ENCODE measurements around the gene KRT75.

KRT75 gene

GRCh38 chr12:52443966-52444365 lies 9.8 kb upstream of the KRT75 start:
- Histone ChIP-seq H3K27ac (ENCODE audit: low read depth, low read length) (no peak overlapping the region), H3K4me3 (ENCODE audit: low read length) (no peak overlapping the region), H3K9ac (ENCODE audit: low read length) (no peak overlapping the region), H3K56ac (ENCODE audit: low read length) (no peak overlapping the region), H3K4me1 (ENCODE audit: control insufficient read depth, low read depth, low read length) (peaks cover 4% of the 10 kb centered on the region), H3K4me2 (ENCODE audit: low read length) (no peak overlapping the region), H2BK15ac (replicated peaks; ENCODE audit: low read depth) (no peak overlapping the region), H3K27me3 (ENCODE audit: insufficient read depth, low read length, poor library complexity) (no peaks in the 10 kb centered on the region), H4K5ac (ENCODE audit: low read length) (no peak overlapping the region), H3K4ac (ENCODE audit: low read depth, low read length) (no peak overlapping the region), H3K79me1 (ENCODE audit: low read length) (no peaks in the 10 kb centered on the region), H3K18ac (ENCODE audit: low read length) (no peak overlapping the region), H3K23ac (ENCODE audit: low read length) (no peak overlapping the region), H3K79me2 (ENCODE audit: control insufficient read depth, insufficient read depth, low read length) (no peaks in the 10 kb centered on the region), H4K8ac (ENCODE audit: low read depth, low read length) (no peak overlapping the region), H2BK120ac (ENCODE audit: low read depth, low read length) (no peak overlapping the region), H3K36me3 (ENCODE audit: control insufficient read depth, insufficient read depth, low read length) (no peaks in the 10 kb centered on the region), H2BK5ac (ENCODE audit: low read length) (no peak overlapping the region), H2AK5ac (ENCODE audit: low read length) (no peak overlapping the region)
- no CpG with 5 or more reads among the region's 3 CpGs for WGBS (ENCODE audit: extremely low coverage, insufficient coverage, low lambda C conversion rate)
- no peak for DNase-seq

DNA sequence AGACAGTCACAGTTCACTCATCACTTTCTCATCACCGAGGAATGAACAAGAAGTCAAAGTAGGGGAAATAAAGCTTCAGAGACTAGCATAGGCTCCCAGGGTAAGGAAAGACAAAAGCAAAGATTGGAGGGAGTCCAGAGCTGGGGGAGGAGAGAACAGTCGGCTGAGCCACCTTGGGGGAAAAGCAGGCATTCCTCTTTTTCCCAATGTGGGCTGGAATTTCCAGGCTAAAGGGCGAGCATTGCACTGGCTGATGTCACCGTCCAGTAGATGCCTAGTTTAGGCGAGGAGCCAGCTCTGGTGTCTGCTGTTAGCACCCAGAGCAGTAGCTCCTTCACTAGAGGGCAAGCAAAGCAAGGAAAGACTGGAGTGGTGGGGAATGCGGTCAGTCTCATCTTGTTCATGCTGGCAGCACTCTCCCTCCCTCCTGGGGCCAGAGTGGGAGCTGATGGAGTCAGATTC lies 8.5 kb upstream of the KRT75 start:
- H3K9ac ChIP-seq (ENCODE audit: low read length), result no peak overlapping the region
- no peak overlapping the region for H2BK15ac ChIP-seq (replicated peaks; ENCODE audit: low read depth)
- no peaks in the 10 kb centered on the region for H3K79me2 ChIP-seq (ENCODE audit: control insufficient read depth, insufficient read depth, low read length)
- H3K23ac ChIP-seq (ENCODE audit: low read length), result no peak overlapping the region
- H2AK5ac ChIP-seq (ENCODE audit: low read length), result no peak overlapping the region
- H4K5ac ChIP-seq (ENCODE audit: low read length), result no peak overlapping the region
- DNase-seq, result peak; percentile 87
- peak overlapping the region; percentile 49 for H3K56ac ChIP-seq (ENCODE audit: low read length)
- no peaks in the 10 kb centered on the region for H3K79me1 ChIP-seq (ENCODE audit: low read length)
- H2BK120ac ChIP-seq (ENCODE audit: low read depth, low read length), result no peak overlapping the region
- no peak overlapping the region for H3K4me3 ChIP-seq (ENCODE audit: low read length)
- no peak overlapping the region for H4K8ac ChIP-seq (ENCODE audit: low read depth, low read length)
- H3K36me3 ChIP-seq (ENCODE audit: control insufficient read depth, insufficient read depth, low read length), result no peaks in the 10 kb centered on the region
- H2BK5ac ChIP-seq (ENCODE audit: low read length), result no peak overlapping the region
- H3K4me1 ChIP-seq (ENCODE audit: control insufficient read depth, low read depth, low read length), result peaks cover 4% of the 10 kb centered on the region
- no peaks in the 10 kb centered on the region for H3K27me3 ChIP-seq (ENCODE audit: insufficient read depth, low read length, poor library complexity)
- no peak overlapping the region for H3K18ac ChIP-seq (ENCODE audit: low read length)
- H3K4me2 ChIP-seq (ENCODE audit: low read length), result no peak overlapping the region
- H3K27ac ChIP-seq (ENCODE audit: low read depth, low read length), result no peak overlapping the region
- no peak overlapping the region for H3K4ac ChIP-seq (ENCODE audit: low read depth, low read length)
- no CpG with 5 or more reads among the region's 6 CpGs for WGBS (ENCODE audit: extremely low coverage, insufficient coverage, low lambda C conversion rate)

- H3K9ac ChIP-seq (ENCODE audit: low read length), result no peak overlapping the region
- no peaks in the 10 kb centered on the region for H3K27me3 ChIP-seq (ENCODE audit: insufficient read depth, low read length, poor library complexity)
- no peak overlapping the region for H2BK120ac ChIP-seq (ENCODE audit: low read depth, low read length)
- H2BK15ac ChIP-seq (replicated peaks; ENCODE audit: low read depth), result no peak overlapping the region
- peaks cover 4% of the 10 kb centered on the region for H3K4me1 ChIP-seq (ENCODE audit: control insufficient read depth, low read depth, low read length)
- WGBS (ENCODE audit: extremely low coverage, insufficient coverage, low lambda C conversion rate), result no CpG with 5 or more reads among the region's 9 CpGs
- H3K79me2 ChIP-seq (ENCODE audit: control insufficient read depth, insufficient read depth, low read length), result no peaks in the 10 kb centered on the region
- no peaks in the 10 kb centered on the region for H3K79me1 ChIP-seq (ENCODE audit: low read length)
- no peak overlapping the region for H4K5ac ChIP-seq (ENCODE audit: low read length)
- no peak overlapping the region for H3K23ac ChIP-seq (ENCODE audit: low read length)
- DNase-seq, result no peak
- H3K27ac ChIP-seq (ENCODE audit: low read depth, low read length), result no peak overlapping the region
- no peak overlapping the region for H3K18ac ChIP-seq (ENCODE audit: low read length)
- no peaks in the 10 kb centered on the region for H3K36me3 ChIP-seq (ENCODE audit: control insufficient read depth, insufficient read depth, low read length)
- no peak overlapping the region for H3K4me2 ChIP-seq (ENCODE audit: low read length)
- H2BK5ac ChIP-seq (ENCODE audit: low read length), result no peak overlapping the region
- no peak overlapping the region for H3K56ac ChIP-seq (ENCODE audit: low read length)
- H3K4me3 ChIP-seq (ENCODE audit: low read length), result no peak overlapping the region
- H4K8ac ChIP-seq (ENCODE audit: low read depth, low read length), result no peak overlapping the region
- no peak overlapping the region for H2AK5ac ChIP-seq (ENCODE audit: low read length)
- H3K4ac ChIP-seq (ENCODE audit: low read depth, low read length), result no peak overlapping the region
These were observed 7.2 kb upstream of the KRT75 start for GRCh38 chr12:52441320-52441911.

- no peaks in the 10 kb centered on the region for H3K79me2 ChIP-seq (ENCODE audit: control insufficient read depth, insufficient read depth, low read length)
- H2BK5ac ChIP-seq (ENCODE audit: low read length), result no peak overlapping the region
- no peaks in the 10 kb centered on the region for H3K27me3 ChIP-seq (ENCODE audit: insufficient read depth, low read length, poor library complexity)
- DNase-seq, result no peak
- no peaks in the 10 kb centered on the region for H3K79me1 ChIP-seq (ENCODE audit: low read length)
- H3K27ac ChIP-seq (ENCODE audit: low read depth, low read length), result no peak overlapping the region
- no peak overlapping the region for H3K4me2 ChIP-seq (ENCODE audit: low read length)
- H2BK120ac ChIP-seq (ENCODE audit: low read depth, low read length), result no peak overlapping the region
- H2BK15ac ChIP-seq (replicated peaks; ENCODE audit: low read depth), result no peak overlapping the region
- H3K9ac ChIP-seq (ENCODE audit: low read length), result no peak overlapping the region
- H3K56ac ChIP-seq (ENCODE audit: low read length), result no peak overlapping the region
- no peak overlapping the region for H4K5ac ChIP-seq (ENCODE audit: low read length)
- WGBS (ENCODE audit: extremely low coverage, insufficient coverage, low lambda C conversion rate), result no CpG with 5 or more reads among the region's 5 CpGs
- no peaks in the 10 kb centered on the region for H3K36me3 ChIP-seq (ENCODE audit: control insufficient read depth, insufficient read depth, low read length)
- no peak overlapping the region for H3K18ac ChIP-seq (ENCODE audit: low read length)
- H3K4me1 ChIP-seq (ENCODE audit: control insufficient read depth, low read depth, low read length), result peaks cover 4% of the 10 kb centered on the region
- H3K4me3 ChIP-seq (ENCODE audit: low read length), result no peak overlapping the region
- H2AK5ac ChIP-seq (ENCODE audit: low read length), result no peak overlapping the region
- no peak overlapping the region for H3K4ac ChIP-seq (ENCODE audit: low read depth, low read length)
- no peak overlapping the region for H4K8ac ChIP-seq (ENCODE audit: low read depth, low read length)
- no peak overlapping the region for H3K23ac ChIP-seq (ENCODE audit: low read length)
These were observed 6.7 kb upstream of the KRT75 start for GRCh38 chr12:52440821-52441319.

DNA sequence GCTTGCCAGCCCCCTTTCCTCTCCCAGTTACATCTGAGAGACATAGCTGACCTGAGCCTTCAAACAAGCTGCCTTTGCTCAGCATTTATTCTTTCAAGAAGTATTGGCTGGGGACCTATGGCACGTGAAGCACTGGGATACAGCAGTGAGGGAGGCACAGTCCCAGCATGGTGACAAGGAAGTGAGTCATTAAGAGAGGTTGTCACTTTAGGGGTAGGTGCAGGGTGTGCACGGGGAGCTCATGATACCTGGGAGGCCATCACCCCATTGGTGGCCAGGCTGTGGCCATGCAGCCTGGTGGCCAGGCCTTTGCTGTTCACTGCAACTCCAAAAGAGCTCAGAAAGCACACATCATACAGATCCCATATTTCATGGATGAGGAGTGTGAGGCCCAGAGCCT lies 5.7 kb upstream of the KRT75 start:
- no CpG with 5 or more reads among the region's 2 CpGs for WGBS (ENCODE audit: extremely low coverage, insufficient coverage, low lambda C conversion rate)
- H3K23ac ChIP-seq (ENCODE audit: low read length), result no peak overlapping the region
- H3K4ac ChIP-seq (ENCODE audit: low read depth, low read length), result no peak overlapping the region
- H3K27me3 ChIP-seq (ENCODE audit: insufficient read depth, low read length, poor library complexity), result no peaks in the 10 kb centered on the region
- H2BK120ac ChIP-seq (ENCODE audit: low read depth, low read length), result no peak overlapping the region
- no peaks in the 10 kb centered on the region for H3K36me3 ChIP-seq (ENCODE audit: control insufficient read depth, insufficient read depth, low read length)
- no peak overlapping the region for H2AK5ac ChIP-seq (ENCODE audit: low read length)
- no peak overlapping the region for H4K5ac ChIP-seq (ENCODE audit: low read length)
- H3K4me3 ChIP-seq (ENCODE audit: low read length), result no peak overlapping the region
- no peak overlapping the region for H3K4me2 ChIP-seq (ENCODE audit: low read length)
- H3K18ac ChIP-seq (ENCODE audit: low read length), result no peak overlapping the region
- H3K56ac ChIP-seq (ENCODE audit: low read length), result no peak overlapping the region
- no peak overlapping the region for H3K27ac ChIP-seq (ENCODE audit: low read depth, low read length)
- H2BK15ac ChIP-seq (replicated peaks; ENCODE audit: low read depth), result no peak overlapping the region
- no peak for DNase-seq
- no peak overlapping the region for H3K9ac ChIP-seq (ENCODE audit: low read length)
- H4K8ac ChIP-seq (ENCODE audit: low read depth, low read length), result no peak overlapping the region
- H3K4me1 ChIP-seq (ENCODE audit: control insufficient read depth, low read depth, low read length), result peaks cover 4% of the 10 kb centered on the region
- no peaks in the 10 kb centered on the region for H3K79me1 ChIP-seq (ENCODE audit: low read length)
- no peaks in the 10 kb centered on the region for H3K79me2 ChIP-seq (ENCODE audit: control insufficient read depth, insufficient read depth, low read length)
- H2BK5ac ChIP-seq (ENCODE audit: low read length), result no peak overlapping the region

DNA sequence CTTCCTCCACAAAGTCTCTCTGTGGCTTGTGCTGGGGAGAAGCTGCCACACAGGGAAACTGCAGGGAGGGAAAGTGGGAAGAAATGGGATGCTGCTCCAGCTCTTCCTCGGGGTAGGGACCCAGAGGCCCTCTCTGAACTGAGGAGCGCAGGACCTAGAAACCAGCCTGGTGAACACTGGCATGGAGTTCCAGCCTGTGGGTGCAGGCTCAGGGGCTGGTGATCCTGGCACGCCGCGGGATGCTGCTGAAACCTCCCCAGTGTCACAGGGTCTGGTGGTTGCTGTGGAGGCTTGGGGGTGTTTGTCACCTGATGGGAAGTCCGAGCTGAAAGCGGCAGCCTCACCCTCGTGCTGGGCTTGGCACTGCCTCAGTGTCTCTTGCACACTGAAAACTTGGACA lies 5.2 kb upstream of the KRT75 start:
- H3K9ac ChIP-seq (ENCODE audit: low read length), result no peak overlapping the region
- H3K56ac ChIP-seq (ENCODE audit: low read length), result no peak overlapping the region
- H4K5ac ChIP-seq (ENCODE audit: low read length), result no peak overlapping the region
- H3K79me1 ChIP-seq (ENCODE audit: low read length), result no peaks in the 10 kb centered on the region
- H3K27ac ChIP-seq (ENCODE audit: low read depth, low read length), result no peak overlapping the region
- no CpG with 5 or more reads among the region's 8 CpGs for WGBS (ENCODE audit: extremely low coverage, insufficient coverage, low lambda C conversion rate)
- H2AK5ac ChIP-seq (ENCODE audit: low read length), result no peak overlapping the region
- no peak overlapping the region for H2BK120ac ChIP-seq (ENCODE audit: low read depth, low read length)
- no peak overlapping the region for H2BK15ac ChIP-seq (replicated peaks; ENCODE audit: low read depth)
- H3K4me2 ChIP-seq (ENCODE audit: low read length), result no peak overlapping the region
- no peak overlapping the region for H3K23ac ChIP-seq (ENCODE audit: low read length)
- H4K8ac ChIP-seq (ENCODE audit: low read depth, low read length), result no peak overlapping the region
- no peak overlapping the region for H2BK5ac ChIP-seq (ENCODE audit: low read length)
- H3K36me3 ChIP-seq (ENCODE audit: control insufficient read depth, insufficient read depth, low read length), result no peaks in the 10 kb centered on the region
- no peaks in the 10 kb centered on the region for H3K79me2 ChIP-seq (ENCODE audit: control insufficient read depth, insufficient read depth, low read length)
- H3K27me3 ChIP-seq (ENCODE audit: insufficient read depth, low read length, poor library complexity), result no peaks in the 10 kb centered on the region
- no peak overlapping the region for H3K18ac ChIP-seq (ENCODE audit: low read length)
- no peak for DNase-seq
- H3K4me3 ChIP-seq (ENCODE audit: low read length), result no peak overlapping the region
- H3K4me1 ChIP-seq (ENCODE audit: control insufficient read depth, low read depth, low read length), result peaks cover 4% of the 10 kb centered on the region
- H3K4ac ChIP-seq (ENCODE audit: low read depth, low read length), result no peak overlapping the region

Data from mesendoderm (in vitro differentiated cells).